HUES6 (cell line): ENCODE data around the gene RNF112.

Source experiments
- H3K27ac ChIP-seq: 2 replicates; pipeline ENCODE4 v1.7.0; 2013; ENCODE audit warnings: low read depth, mild to moderate bottlenecking, low read length, inconsistent platforms
- H3K27me3 ChIP-seq: 2 replicates; pipeline ENCODE4 v1.6.1; 2013; ENCODE audit warnings: low read length; ENCODE audit not compliant: control insufficient read depth, insufficient read depth
- H3K36me3 ChIP-seq: 2 replicates; pipeline ENCODE4 v1.6.1; 2013; ENCODE audit warnings: low read length; ENCODE audit not compliant: control insufficient read depth, insufficient read depth
- H3K4me1 ChIP-seq: 2 replicates; pipeline ENCODE4 v1.6.1; 2013; ENCODE audit warnings: low read length; ENCODE audit not compliant: control insufficient read depth, insufficient read depth
- H3K4me3 ChIP-seq: 2 replicates; pipeline ENCODE4 v1.5.1; 2013; ENCODE audit warnings: low read depth, low read length
- H3K9ac ChIP-seq: one replicate; pipeline ENCODE4 v1.6.1; 2013; ENCODE audit warnings: mild to moderate bottlenecking, low read length
- H3K9me3 ChIP-seq: 2 replicates; pipeline ENCODE4 v1.6.1; 2013; ENCODE audit warnings: low read depth, low read length; ENCODE audit not compliant: control insufficient read depth, insufficient read depth

RNF112 gene

DNA sequence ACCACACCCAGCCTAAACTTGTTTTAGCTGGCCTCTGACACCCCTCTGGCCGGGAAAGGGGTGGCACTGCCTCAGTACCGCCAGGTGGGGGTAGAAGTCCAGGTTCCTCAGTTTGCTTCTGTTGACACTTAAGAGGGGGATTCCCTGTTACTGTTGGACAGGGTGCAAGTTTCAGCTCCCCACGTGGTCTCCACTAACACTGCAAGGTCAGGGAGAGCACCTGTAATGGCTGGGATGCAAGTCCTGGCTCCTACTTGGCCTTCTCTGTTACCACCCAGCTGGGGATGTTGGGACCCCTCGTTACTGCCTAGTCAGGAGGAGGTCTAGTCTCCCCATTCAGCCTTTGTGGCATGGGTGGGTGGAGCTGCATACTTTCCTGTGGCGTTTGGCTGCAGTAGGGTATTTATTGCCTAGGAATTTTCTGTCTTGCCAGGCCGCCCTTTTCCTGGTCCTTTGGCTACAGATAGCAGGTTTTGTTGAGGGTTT lies 13.4 kb upstream of the RNF112 start:
- H3K9ac ChIP-seq: no peak overlapping the region
- H3K36me3 ChIP-seq: no peaks in the 10 kb centered on the region
- H3K27ac ChIP-seq: no peak overlapping the region
- H3K4me1 ChIP-seq: peaks cover 13% of the 10 kb centered on the region
- no peaks in the 10 kb centered on the region for H3K27me3 ChIP-seq
- no peaks in the 10 kb centered on the region for H3K9me3 ChIP-seq
- no peak overlapping the region for H3K4me3 ChIP-seq

DNA sequence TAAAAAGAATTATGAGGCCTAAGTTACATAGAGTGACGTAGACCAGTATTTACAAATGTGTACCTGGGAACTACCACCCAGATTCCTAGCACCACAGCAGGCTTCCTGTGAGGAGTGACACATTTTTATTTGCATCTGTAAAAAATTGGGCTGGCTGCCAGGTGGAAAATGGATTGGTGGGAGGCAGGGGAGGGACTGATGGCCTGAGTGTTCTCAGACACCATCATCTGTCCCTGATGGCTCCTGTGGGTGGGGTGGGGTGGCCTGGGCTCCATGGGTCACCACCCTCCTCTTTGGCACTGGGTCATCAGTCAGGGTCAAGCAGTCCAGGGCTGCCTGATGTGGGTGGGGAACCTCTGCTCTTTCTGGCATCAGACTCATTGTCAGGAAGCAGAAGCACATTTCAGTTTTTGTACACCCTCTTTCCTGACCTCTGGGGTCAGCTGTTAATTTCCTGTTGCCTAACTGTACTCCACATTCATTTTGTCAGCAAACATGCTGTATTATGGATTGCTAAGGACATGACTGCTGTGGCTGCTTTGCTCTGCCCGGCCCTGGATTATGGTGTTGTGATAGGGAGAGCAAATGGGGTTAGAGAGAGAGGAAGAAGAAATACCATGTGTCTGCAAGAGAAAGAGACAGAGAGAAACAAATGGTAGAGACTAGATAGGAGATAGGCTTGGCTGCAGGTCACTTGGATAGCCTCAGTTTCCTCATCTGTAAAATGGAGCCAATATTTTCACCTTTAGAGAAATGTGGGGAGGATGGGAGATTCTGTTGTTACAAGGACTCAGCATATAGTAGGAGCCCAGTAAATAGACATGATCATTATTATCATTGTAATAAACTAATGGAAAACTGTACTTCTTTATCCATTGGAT lies 12.5 kb upstream of the RNF112 start:
- Histone ChIP-seq H3K9me3 (no peaks in the 10 kb centered on the region), H3K36me3 (no peaks in the 10 kb centered on the region), H3K27me3 (no peaks in the 10 kb centered on the region), H3K4me1 (peaks cover 13% of the 10 kb centered on the region), H3K9ac (no peak overlapping the region), H3K4me3 (no peak overlapping the region), H3K27ac (no peak overlapping the region)

DNA sequence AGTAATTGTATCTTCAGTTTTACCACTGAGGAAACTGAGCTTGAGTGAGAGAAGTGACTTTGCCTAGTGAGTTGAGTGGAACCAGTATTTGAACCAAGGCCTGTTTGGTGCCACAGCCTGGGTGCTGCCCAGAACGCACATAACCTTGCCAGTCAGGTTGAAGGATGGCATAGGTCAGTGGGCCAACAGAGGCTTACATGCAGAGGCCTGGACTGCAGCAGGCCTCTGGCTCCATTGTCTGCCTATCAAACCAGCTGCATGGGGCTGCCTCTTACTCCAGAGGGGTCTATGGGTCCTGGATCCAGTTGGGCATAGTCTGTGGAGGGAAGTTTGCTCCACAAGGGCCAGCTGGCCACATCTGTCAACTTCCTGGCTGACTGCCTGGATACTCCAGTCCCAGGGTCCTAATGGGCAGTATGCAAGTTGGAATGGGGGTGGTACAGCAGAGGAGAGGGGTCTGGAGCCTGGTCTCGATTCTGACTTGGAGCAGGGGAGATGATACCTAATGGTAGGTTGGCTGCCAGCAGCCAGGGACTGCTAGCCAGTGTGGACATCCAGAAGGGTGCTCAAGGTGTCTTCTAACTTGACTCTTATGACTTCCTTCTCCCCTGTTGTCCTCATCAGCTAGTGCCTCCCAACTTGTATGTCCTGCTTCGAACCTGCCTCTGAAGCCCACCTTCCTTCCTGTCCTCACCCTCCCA lies 11.1 kb upstream of the RNF112 start:
- Histone ChIP-seq H3K4me1 (peaks cover 13% of the 10 kb centered on the region), H3K27ac (no peak overlapping the region), H3K9ac (no peak overlapping the region), H3K27me3 (no peaks in the 10 kb centered on the region), H3K4me3 (no peak overlapping the region), H3K9me3 (no peaks in the 10 kb centered on the region), H3K36me3 (no peaks in the 10 kb centered on the region)

DNA sequence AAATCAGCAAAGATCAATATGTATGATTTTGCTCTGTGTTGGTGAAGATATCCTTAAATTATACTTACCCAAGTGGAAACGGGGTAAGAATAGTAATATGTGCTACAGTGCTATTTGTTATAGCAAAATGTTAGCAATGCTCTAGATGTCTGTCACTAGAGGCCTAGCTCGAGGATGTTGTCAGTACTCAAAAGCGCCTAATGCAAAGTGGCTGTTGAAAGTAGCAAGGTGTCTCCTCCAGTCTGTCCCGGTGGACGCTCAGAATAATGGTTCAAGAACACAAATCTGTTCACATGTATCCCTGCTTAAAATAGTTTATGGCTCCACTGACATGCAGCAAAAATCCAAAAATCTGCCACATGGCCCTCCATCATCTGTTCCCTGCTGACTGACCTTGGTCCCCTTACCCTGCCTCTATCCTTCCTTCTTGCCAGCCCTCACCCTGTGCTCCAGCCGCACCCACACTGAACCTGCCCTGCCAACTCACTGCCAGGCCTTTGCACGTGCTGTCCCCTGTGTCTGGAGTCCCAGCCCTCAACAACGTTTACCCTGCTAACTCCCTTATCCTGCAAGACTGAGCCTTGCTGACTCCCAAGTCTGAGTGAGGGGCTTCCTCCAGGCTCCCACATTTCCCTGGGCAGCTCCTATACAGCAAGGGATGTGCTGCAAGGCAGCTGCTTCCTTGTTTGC lies 9.6 kb upstream of the RNF112 start:
- H3K27me3 ChIP-seq: no peaks in the 10 kb centered on the region
- no peaks in the 10 kb centered on the region for H3K36me3 ChIP-seq

DNA sequence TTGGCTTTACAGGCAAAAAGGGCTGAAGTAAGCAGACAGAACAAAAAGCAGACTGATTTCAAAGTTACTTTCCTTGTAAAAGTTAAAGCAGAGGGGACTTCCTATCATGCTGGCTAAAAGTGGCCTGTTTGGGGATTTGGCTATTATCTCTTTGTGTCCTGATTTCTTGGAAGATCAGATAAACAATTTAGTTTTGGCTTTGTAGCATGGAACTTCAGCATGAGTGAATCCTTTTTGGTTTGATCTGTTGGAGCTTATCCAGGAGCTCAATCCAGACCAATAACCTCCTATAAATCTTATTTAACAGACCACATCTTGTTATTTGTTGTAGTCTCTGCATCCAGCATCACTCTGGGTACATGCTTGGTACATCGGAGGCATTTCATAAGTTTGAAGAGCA lies 8.9 kb upstream of the RNF112 start:
- Histone ChIP-seq H3K27ac (no peak overlapping the region), H3K4me3 (no peak overlapping the region), H3K9me3 (no peaks in the 10 kb centered on the region), H3K9ac (no peak overlapping the region), H3K27me3 (no peaks in the 10 kb centered on the region), H3K36me3 (no peaks in the 10 kb centered on the region), H3K4me1 (peaks cover 13% of the 10 kb centered on the region)

More for the DNA sequence above, 9.6 kb upstream of the RNF112 start:
- H3K9ac ChIP-seq: no peak overlapping the region
- H3K4me1 ChIP-seq: peaks cover 13% of the 10 kb centered on the region
- H3K4me3 ChIP-seq: no peak overlapping the region
- no peaks in the 10 kb centered on the region for H3K9me3 ChIP-seq
- no peak overlapping the region for H3K27ac ChIP-seq

DNA sequence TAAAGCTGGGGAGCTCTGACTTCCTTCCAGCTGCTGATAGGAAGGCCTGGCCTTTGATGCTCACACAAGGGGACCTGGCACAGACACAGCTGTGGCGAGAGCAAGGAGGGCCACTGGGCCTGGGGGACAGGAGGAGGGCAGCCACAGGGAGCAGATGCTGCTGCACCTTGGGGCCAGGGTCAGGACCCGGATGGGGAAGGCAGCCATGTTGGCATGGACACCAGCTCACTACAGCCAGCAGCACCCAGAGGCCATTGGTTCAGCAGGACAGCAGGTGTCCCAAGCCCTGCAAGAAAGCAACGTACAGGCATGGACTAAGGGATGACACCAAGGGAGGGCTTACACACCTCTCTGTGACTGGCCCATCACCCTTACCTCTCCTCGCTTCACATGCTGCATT lies 8.0 kb upstream of the RNF112 start:
- Histone ChIP-seq H3K4me1 (peaks cover 6% of the 10 kb centered on the region), H3K36me3 (no peaks in the 10 kb centered on the region), H3K27ac (no peak overlapping the region), H3K9ac (no peak overlapping the region), H3K4me3 (no peak overlapping the region), H3K27me3 (no peaks in the 10 kb centered on the region), H3K9me3 (no peaks in the 10 kb centered on the region)

DNA sequence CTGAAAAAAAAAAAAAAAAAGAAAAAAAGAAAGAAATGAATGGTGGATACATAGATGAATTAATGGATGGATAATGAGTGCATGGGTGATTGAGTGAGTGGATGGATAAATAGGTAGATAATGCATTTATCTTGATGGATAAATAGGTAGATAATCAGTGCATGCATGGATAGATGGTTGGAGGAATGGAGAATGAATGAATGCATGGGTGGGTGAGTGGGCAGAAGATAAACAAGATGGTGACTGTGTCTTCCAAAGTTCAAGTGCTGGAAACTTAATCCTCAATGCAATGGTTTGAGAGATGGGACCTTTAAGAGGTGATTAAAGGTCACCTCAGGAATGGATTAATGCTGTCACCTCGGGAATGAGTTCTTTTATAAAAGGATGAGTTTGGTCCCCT lies 6.8 kb upstream of the RNF112 start:
- Histone ChIP-seq H3K4me1 (no peaks in the 10 kb centered on the region), H3K36me3 (no peaks in the 10 kb centered on the region), H3K4me3 (no peak overlapping the region)

DNA sequence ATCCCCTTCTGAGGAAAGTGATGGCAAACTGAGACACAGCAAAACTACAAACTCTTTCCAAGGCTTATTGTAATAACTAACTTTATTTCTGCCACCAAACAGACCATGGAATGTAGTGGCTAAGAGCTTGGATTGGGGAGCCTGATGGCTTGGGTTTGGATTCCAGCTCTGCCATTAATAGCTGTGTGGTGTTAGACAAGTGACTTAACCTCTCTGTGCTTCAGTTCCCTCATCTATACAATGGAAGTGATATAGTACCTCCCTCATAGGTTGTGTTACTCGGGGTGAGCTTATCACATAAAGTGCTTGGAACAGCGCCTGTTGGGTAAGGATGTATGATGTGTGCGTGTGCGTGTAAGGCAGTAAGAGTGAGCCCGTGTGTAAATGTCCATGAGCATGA lies 5.9 kb upstream of the RNF112 start:
- Histone ChIP-seq H3K27me3 (no peaks in the 10 kb centered on the region), H3K9me3 (no peaks in the 10 kb centered on the region), H3K9ac (no peak overlapping the region), H3K4me3 (no peak overlapping the region), H3K4me1 (peaks cover 4% of the 10 kb centered on the region; the same call in 1 of the 2 replicates), H3K27ac (no peak overlapping the region), H3K36me3 (no peaks in the 10 kb centered on the region)

More for the DNA sequence above, 6.8 kb upstream of the RNF112 start:
- H3K27me3 ChIP-seq: no peaks in the 10 kb centered on the region
- no peak overlapping the region for H3K9ac ChIP-seq
- H3K9me3 ChIP-seq: no peaks in the 10 kb centered on the region
- no peak overlapping the region for H3K27ac ChIP-seq

DNA sequence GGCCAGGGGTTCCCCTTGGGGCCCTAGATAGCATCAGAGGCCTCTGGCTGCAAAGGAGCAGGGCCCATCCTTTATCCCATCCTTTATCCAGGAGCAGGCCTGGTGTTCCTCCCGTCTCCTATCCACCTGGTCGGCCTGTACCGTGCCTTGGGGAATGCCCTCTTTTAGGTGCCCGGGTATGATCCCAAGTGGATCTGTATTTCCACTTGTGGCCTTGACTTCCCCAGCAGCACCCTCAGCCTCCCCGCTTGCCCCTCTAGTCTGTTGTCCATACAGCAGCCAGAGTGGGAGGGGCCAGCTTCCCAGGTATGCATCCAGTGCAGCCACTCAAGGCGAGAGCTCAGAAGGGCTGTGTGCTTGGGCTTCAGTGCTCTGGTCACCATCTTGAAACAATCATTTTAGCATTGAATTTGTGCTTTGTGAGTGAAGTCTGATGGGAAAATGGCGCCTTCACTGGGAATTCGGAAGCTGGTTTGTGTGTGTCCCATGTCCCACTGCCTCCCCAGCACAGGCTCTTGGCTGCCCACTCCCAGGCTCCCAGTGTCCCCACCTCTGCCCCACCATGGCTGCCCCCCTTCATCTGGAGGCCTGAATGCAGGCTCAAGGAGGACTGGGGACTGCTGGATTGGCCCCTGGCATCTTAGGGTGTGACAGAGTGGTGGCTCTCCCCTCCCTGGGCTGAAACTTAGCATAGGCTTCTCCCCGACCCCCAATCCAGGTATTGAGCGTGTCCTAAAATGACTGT lies 3.3 kb upstream of the RNF112 start:
- H3K4me3 ChIP-seq: no peak overlapping the region
- no peaks in the 10 kb centered on the region for H3K27me3 ChIP-seq
- no peaks in the 10 kb centered on the region for H3K36me3 ChIP-seq
- no peaks in the 10 kb centered on the region for H3K9me3 ChIP-seq
- no peak overlapping the region for H3K9ac ChIP-seq
- no peak overlapping the region for H3K27ac ChIP-seq
- peaks cover 11% of the 10 kb centered on the region for H3K4me1 ChIP-seq

DNA sequence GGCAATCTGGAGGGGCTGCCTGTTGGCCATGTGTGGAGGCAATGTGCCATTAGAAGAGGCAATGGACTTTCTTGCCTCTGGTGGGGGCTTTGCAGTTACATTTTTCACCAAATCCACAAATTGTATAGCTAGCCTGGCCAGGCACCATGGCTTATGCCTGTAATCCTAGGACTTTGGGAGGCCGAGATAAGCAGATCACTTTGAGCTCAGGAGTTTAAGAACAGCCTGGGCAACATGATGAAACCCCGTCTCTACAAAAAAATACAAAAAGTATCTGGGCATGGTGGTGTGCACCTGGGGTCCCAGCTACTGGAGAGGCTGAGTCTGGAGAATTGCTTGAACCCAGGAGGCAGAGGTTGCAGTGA lies 2.7 kb upstream of the RNF112 start:
- H3K4me1 ChIP-seq: peaks cover 11% of the 10 kb centered on the region
- H3K36me3 ChIP-seq: no peaks in the 10 kb centered on the region
- H3K9ac ChIP-seq: no peak overlapping the region
- H3K27ac ChIP-seq: no peak overlapping the region
- H3K9me3 ChIP-seq: no peaks in the 10 kb centered on the region
- no peak overlapping the region for H3K4me3 ChIP-seq
- H3K27me3 ChIP-seq: no peaks in the 10 kb centered on the region
